Right lung (tissue), 5 donors: ENCODE results near the gene ZNF546. TPM values are rescaled to one million over a fixed set of nuclear protein-coding genes. Genes with fewer than 3 reads are reported as not detected.

ENCODE experiments used
- DNase-seq, 2 donors: peaks; one replicate each; pipeline ENCODE4 v3.0.0-alpha.2; 2013
- polyA plus RNA-seq, 5 donors: library from polyadenylated mRNA; unstranded; fragments of 120-200 nt; gene quantifications; one replicate each; pipeline versions ENCODE4 v1.2.1 to v1.2.3, GENCODE V29; 2013; ENCODE audit warnings: inconsistent platforms in 1 of 5, low replicate concordance in 1 of 5; ENCODE audit not compliant: insufficient read length in 5 of 5, insufficient read depth in 1 of 5

The ZNF546 gene
- polyA plus RNA-seq, 5 donors = 4.9 to 11.4 (median 8.2) TPM

- no peak for DNase-seq
Observed at GRCh38 chr19:40053491-40053890, 56.6 kb downstream of the ZNF546 start.

DNA sequence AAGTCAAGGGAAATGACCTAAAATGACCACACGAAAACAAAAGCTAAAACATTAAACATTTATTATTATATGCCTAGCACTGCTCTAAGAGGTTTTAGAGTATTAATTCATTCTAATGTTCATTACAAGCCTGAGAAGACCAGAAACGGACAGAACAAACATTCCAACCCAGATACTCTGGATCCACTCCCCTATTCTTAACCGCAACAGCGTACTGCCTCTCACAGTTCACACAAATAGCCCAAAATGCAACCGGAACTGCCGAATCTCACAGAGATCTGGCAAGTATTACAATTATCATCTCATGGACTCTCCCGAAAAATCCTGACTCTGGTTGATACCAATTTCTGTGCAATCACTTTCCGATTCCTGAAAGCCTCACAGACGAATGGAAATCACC, 57.8 kb downstream of the ZNF546 start:
- DNase-seq = no peak

DNA sequence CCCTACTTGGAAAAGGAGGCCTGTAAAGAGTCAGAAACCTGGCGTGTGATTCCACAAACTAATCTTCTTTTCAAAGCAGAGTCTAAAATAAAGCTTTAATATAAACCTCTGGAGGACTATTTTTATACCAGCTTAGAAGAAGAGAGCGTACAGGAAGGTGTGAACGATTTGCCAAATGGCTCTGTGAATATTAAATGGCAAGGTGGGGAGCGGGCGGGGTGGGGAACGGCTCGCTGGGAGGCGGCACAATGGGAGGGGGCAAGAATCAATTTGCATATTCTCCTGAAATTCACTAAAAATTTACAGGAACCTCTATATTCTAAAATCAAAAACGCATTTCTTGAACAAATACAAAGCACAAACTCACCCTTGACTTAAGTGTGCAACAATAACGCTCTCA, 58.2 kb downstream of the ZNF546 start:
- DNase-seq = no peak

DNA sequence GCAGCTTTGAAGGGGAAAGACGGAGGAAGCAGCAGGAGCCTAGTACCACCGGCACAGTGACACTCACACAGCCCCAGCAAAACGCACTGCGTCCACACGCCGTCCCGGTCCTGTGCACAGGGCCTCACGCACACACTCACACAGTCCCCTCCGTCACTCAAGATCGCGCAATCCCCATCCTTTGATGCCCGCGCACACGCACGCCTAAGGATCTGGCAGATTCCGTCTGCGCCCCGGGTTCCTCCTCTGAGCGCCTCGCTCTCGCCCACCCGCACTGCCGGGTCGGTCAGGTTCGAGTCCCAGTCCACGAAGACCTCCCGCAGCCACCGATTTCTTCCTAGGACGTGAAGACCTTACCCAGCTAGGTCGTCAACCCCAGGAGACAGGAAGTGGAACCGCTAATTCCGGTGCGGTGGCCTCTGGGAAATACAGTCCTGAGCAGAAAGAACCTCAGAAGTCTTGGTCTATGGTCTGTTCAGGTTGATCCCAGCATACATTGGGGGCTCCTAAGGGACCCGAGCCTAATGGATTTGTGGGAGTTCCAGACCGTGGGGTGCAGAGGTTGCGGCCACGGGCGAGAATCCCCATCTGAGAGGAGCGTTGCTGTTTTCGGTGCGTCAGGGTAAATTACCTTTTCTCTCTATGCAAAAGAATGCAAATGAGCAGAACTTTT, 59.1 kb downstream of the ZNF546 start, which contains the start of gene ZNF780B:
Gene ZNF780B (minus strand): TSS at position 400 of the 673 bp plus-strand sequence. CDS start 5,899 bp downstream, outside the sequence.
- peak; percentile 53 to 60 for DNase-seq

GRCh38 chr19:40056505-40056904, 59.6 kb downstream of the ZNF546 start:
- peak in 1 of 2 donors; percentile 6 for DNase-seq

GRCh38 chr19:40057166-40057565, 60.3 kb downstream of the ZNF546 start:
- DNase-seq = no peak

- no peak for DNase-seq
Observed at GRCh38 chr19:40059624-40060023, 62.8 kb downstream of the ZNF546 start.

DNA sequence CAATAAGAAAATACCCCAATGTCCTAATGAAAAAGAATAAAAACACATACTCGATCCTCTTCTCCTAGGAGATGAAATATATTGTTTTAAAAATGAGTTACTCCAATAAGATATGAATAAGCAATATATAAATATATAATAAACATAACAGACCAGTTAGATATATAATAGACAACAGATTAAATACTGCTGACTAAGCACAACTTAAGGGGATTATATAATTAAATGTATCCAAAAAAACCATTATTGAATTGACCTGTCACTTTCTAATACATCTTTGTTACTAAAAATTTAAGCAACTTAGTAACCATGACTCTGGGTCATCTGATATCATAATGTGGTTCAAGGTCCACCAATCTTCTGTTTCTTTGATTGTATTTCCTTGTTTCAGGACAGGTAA, 73.2 kb downstream of the ZNF546 start:
- no peak for DNase-seq

Other genes starting within 250 kb of the ZNF546 start
- not detected for gene LEUTX, start 218.2 kb upstream of the ZNF546 start, polyA plus RNA-seq
- gene DYRK1B, start 162.9 kb upstream of the ZNF546 start, polyA plus RNA-seq = 10 to 100 TPM; 23.8 to 30.9 (median 25.3) TPM
- gene FBL, start 150.7 kb upstream of the ZNF546 start, polyA plus RNA-seq = 100 to 1,000 TPM; 290 to 390 (median 350) TPM
- 10 to 100 TPM in 2 of 5 donors, 1 to 10 TPM in 3; 5.6 to 15.3 (median 8.2) TPM for gene FCGBP, start 62.4 kb upstream of the ZNF546 start, polyA plus RNA-seq
- gene PSMC4, start 25.9 kb upstream of the ZNF546 start, polyA plus RNA-seq = 10 to 100 TPM; 49.7 to 72.4 (median 52.7) TPM
- 10 to 100 TPM; 15.5 to 40.6 (median 34.7) TPM for gene ZNF780B, start 59.2 kb downstream of the ZNF546 start, polyA plus RNA-seq
- gene ZNF780A, start 93.9 kb downstream of the ZNF546 start, polyA plus RNA-seq = 10 to 100 TPM; 11.3 to 17.7 (median 16.4) TPM
- 10 to 100 TPM in 4 of 5 donors, 1 to 10 TPM in 1; 8.4 to 16.9 (median 12.1) TPM for gene MAP3K10, start 194.4 kb downstream of the ZNF546 start, polyA plus RNA-seq
- under 1 TPM in 3 of 5 donors, not detected in 2; 0.12 to 0.31 (median 0.17) TPM for gene TTC9B, start 221.3 kb downstream of the ZNF546 start, polyA plus RNA-seq
- gene CCNP, start 229.6 kb downstream of the ZNF546 start, polyA plus RNA-seq = under 1 TPM; 0.25 to 0.78 (median 0.50) TPM